Stimulated activated effector memory CD8-positive, alpha-beta T cell treated with anti-CD3 and anti-CD28 coated beads, Interleukin-12 subunit alpha, Interleukin-12 subunit beta, amount 100 ng/mL, for 72 hours (primary cell): ENCODE results near the gene LIN52.

Experiments used
- ATAC-seq: fragments of 150-1000 bp; cut with Tn5 transposase; 2 replicates; pipeline ENCODE4 v1.10.0; 2021
- DNase-seq, 2 donors: peaks; one replicate each; pipeline ENCODE4 v3.0.0; 2021 to 2022; ENCODE audit warnings: low spot score in 2 of 2
- H3K27ac Mint-ChIP-seq: one replicate; pipeline ENCODE4 v1.8.0; 2022; ENCODE audit warnings: mild to moderate bottlenecking, mixed read lengths
- H3K36me3 Mint-ChIP-seq: one replicate; pipeline ENCODE4 v1.8.0; 2022; ENCODE audit warnings: mild to moderate bottlenecking, mixed read lengths
- H3K4me1 Mint-ChIP-seq: one replicate; pipeline ENCODE4 v1.8.0; 2022; ENCODE audit warnings: mixed read lengths
- H3K4me3 Mint-ChIP-seq: one replicate; pipeline ENCODE4 v1.8.0; 2022; ENCODE audit warnings: mild to moderate bottlenecking, mixed read lengths
- H3K9me3 Mint-ChIP-seq: one replicate; pipeline ENCODE4 v1.8.0; 2022; ENCODE audit warnings: mixed read lengths

Gene LIN52

GRCh38 chr14:74198441-74199234 is 113.9 kb downstream of the LIN52 start:
- H3K27ac Mint-ChIP-seq, result no peak overlapping the region
- H3K4me3 Mint-ChIP-seq, result no peak overlapping the region
- no peak for ATAC-seq

DNA sequence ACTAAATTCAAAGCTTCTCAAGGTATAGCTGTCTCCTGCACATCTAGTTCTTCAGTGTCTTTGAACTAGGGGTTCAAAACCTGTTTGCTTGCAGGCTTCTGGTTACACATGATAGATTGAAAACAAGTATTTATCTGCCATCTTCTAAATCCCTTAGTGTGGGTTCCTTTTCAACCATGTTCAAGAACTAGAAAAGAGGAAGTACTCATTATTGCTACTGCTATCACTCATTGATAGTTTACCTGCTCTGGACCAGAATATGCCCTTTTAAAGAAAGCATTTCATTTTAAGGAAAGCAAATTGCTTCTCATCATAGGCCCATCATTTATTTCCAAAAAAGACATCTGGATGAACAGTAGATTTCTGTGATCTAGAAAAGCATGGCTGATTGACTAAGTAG is 117.4 kb downstream of the LIN52 start:
- peaks cover 25% of the 10 kb centered on the region for H3K36me3 Mint-ChIP-seq
- no peak for ATAC-seq
- no peak overlapping the region for H3K27ac Mint-ChIP-seq
- no peak for DNase-seq
- H3K4me1 Mint-ChIP-seq, result no peaks in the 10 kb centered on the region
- no peaks in the 10 kb centered on the region for H3K9me3 Mint-ChIP-seq
- H3K4me3 Mint-ChIP-seq, result no peak overlapping the region

More at GRCh38 chr14:74198441-74199234, 113.9 kb downstream of the LIN52 start:
- H3K9me3 Mint-ChIP-seq, result no peaks in the 10 kb centered on the region
- H3K4me1 Mint-ChIP-seq, result no peaks in the 10 kb centered on the region
- no peak for DNase-seq
- peaks cover 25% of the 10 kb centered on the region for H3K36me3 Mint-ChIP-seq

DNA sequence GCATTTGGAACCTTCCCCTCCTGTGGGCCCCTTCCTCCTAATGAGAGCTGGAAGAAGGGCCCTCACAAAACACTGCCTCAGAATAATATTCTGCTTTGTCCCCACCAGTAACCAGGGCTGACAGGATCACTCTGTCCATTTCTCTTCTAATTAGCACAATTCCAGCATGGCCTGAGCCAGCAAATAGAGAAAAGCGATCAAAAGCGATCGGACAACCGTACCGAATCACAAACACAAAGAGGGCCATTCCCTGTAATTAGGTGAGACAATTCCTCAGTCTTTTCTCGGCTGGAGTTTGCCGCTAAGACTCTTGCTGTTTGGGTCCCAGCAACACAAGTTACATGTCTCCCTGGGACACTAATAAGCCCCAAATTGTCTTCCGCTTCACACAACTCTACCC is 118.9 kb downstream of the LIN52 start:
- Mint-ChIP-seq H3K4me1 (no peaks in the 10 kb centered on the region), H3K9me3 (no peaks in the 10 kb centered on the region), H3K27ac (no peak overlapping the region), H3K4me3 (no peak overlapping the region), H3K36me3 (peaks cover 25% of the 10 kb centered on the region)
- no peak for ATAC-seq
- no peak for DNase-seq

- Mint-ChIP-seq H3K4me3 (no peak overlapping the region), H3K4me1 (no peaks in the 10 kb centered on the region), H3K36me3 (peaks cover 16% of the 10 kb centered on the region), H3K9me3 (no peaks in the 10 kb centered on the region), H3K27ac (no peak overlapping the region)
- ATAC-seq, result no peak
- no peak for DNase-seq
These were observed 119.7 kb downstream of the LIN52 start for GRCh38 chr14:74204491-74204890.

DNA sequence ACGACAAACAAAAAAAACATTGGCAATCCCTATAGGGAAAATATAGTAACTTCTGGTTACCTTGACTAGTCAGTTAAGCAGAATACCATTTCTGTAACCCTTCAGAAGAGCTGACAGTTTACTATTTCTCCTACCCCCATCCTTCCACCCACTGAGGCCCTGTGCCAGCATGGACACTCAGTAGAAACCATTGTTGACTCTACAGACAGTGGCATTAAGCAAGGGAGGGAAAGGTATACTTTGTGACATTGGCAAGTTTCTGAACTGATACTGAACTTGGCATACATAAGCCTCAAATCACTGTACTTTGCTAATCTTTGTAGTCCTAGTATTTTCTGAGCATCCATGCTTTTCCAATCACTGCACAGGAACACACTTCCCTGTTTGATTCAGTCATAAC is 121.1 kb downstream of the LIN52 start:
- H3K36me3 Mint-ChIP-seq, result peaks cover 9% of the 10 kb centered on the region
- H3K4me3 Mint-ChIP-seq, result no peak overlapping the region
- ATAC-seq, result no peak
- H3K27ac Mint-ChIP-seq, result no peak overlapping the region
- DNase-seq, result no peak
- H3K4me1 Mint-ChIP-seq, result no peaks in the 10 kb centered on the region
- no peaks in the 10 kb centered on the region for H3K9me3 Mint-ChIP-seq

DNA sequence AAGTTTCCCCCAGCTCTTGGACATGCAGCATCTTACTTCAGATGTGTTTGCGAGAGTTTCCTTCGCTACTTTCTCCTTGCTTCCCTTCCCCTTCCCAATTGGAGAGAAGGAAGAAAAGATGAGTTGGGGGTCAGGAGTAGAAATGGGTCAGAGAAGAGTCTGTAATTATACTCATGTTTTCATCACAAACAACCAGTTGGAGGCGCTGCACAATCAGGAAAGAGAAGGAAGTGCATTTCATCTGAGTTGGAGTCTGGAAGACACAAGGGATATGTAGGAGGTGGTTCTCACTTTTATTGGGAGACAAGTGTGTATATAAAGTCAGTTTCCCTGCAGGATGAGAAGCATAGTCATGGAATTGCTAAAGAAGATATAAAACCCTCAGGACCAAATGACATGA is 123.2 kb downstream of the LIN52 start:
- no peak for ATAC-seq
- no peaks in the 10 kb centered on the region for H3K4me1 Mint-ChIP-seq
- no peak overlapping the region for H3K27ac Mint-ChIP-seq
- H3K9me3 Mint-ChIP-seq, result no peaks in the 10 kb centered on the region
- peaks cover 3% of the 10 kb centered on the region for H3K36me3 Mint-ChIP-seq
- no peak for DNase-seq
- no peak overlapping the region for H3K4me3 Mint-ChIP-seq

DNA sequence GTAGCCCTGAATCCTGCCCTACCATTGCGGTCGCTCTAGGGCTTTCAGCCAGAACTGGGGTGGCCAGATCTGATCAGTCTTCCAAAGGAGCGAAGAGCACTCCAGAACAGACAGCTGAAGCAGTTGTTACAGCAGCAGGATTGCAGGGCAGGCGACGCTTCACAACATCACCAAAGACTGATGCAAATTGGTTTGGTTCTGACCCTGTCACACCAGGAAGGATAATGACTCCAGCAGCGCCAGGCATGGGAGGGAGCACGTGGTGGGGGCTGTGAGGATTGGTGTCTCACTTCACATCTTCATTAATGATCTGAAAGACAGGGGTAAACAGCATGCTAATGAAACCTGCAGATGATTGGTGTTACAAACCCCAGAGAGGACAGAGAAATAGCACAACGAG is 123.9 kb downstream of the LIN52 start:
- H3K9me3 Mint-ChIP-seq, result no peaks in the 10 kb centered on the region
- H3K36me3 Mint-ChIP-seq, result no peaks in the 10 kb centered on the region
- DNase-seq, result no peak
- no peak overlapping the region for H3K4me3 Mint-ChIP-seq
- H3K27ac Mint-ChIP-seq, result no peak overlapping the region
- ATAC-seq, result no peak
- no peaks in the 10 kb centered on the region for H3K4me1 Mint-ChIP-seq

GRCh38 chr14:74211945-74212580 is 127.3 kb downstream of the LIN52 start:
- Mint-ChIP-seq H3K9me3 (no peaks in the 10 kb centered on the region), H3K4me1 (no peaks in the 10 kb centered on the region), H3K4me3 (no peak overlapping the region), H3K36me3 (no peaks in the 10 kb centered on the region), H3K27ac (no peak overlapping the region)
- ATAC-seq (no peak), DNase-seq (no peak)

- no peak for DNase-seq
- Mint-ChIP-seq H3K4me3 (no peak overlapping the region), H3K4me1 (no peaks in the 10 kb centered on the region), H3K9me3 (no peaks in the 10 kb centered on the region), H3K36me3 (no peaks in the 10 kb centered on the region), H3K27ac (no peak overlapping the region)
- ATAC-seq, result no peak
These were observed 129.4 kb downstream of the LIN52 start for GRCh38 chr14:74213907-74214803.

- ATAC-seq, result no peak
- no peaks in the 10 kb centered on the region for H3K36me3 Mint-ChIP-seq
- no peak overlapping the region for H3K27ac Mint-ChIP-seq
- no peak overlapping the region for H3K4me3 Mint-ChIP-seq
- no peaks in the 10 kb centered on the region for H3K4me1 Mint-ChIP-seq
- no peaks in the 10 kb centered on the region for H3K9me3 Mint-ChIP-seq
- no peak for DNase-seq
These were observed 131.9 kb downstream of the LIN52 start for GRCh38 chr14:74216671-74217070.

GRCh38 chr14:74217672-74218448 is 133.1 kb downstream of the LIN52 start:
- no peaks in the 10 kb centered on the region for H3K4me1 Mint-ChIP-seq
- no peak overlapping the region for H3K4me3 Mint-ChIP-seq
- H3K36me3 Mint-ChIP-seq, result no peaks in the 10 kb centered on the region
- H3K9me3 Mint-ChIP-seq, result no peaks in the 10 kb centered on the region
- DNase-seq, result peak; percentile 84 to 89
- H3K27ac Mint-ChIP-seq, result no peak overlapping the region
- peak; percentile 88 for ATAC-seq

DNA sequence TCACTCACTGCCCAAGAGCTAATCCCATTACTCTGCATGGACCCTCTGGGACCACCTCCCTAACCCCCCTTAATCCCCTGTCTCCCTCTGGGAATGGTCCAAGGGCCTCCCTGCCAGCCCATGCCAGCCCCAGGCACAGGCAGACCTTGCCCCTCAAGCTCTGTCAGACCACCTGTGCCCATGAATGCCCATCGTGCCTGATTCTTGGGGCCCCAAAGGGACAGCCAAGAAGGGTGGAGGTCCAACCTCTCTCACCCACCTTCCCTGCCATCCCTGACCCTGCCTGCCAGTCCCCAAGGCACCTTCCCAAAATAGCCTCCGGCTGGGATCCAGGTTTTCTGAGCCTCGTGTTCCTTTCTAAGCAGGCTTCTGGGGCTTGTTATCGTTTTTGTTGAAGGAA is 133.7 kb downstream of the LIN52 start:
- no peak overlapping the region for H3K27ac Mint-ChIP-seq
- DNase-seq, result no peak
- no peak for ATAC-seq
- no peaks in the 10 kb centered on the region for H3K9me3 Mint-ChIP-seq
- no peaks in the 10 kb centered on the region for H3K36me3 Mint-ChIP-seq
- H3K4me3 Mint-ChIP-seq, result no peak overlapping the region
- H3K4me1 Mint-ChIP-seq, result no peaks in the 10 kb centered on the region

GRCh38 chr14:74219277-74220205 is 134.8 kb downstream of the LIN52 start:
- Mint-ChIP-seq H3K27ac (no peak overlapping the region), H3K36me3 (no peaks in the 10 kb centered on the region), H3K4me3 (no peak overlapping the region), H3K4me1 (no peaks in the 10 kb centered on the region), H3K9me3 (no peaks in the 10 kb centered on the region)
- ATAC-seq, result no peak
- no peak for DNase-seq

DNA sequence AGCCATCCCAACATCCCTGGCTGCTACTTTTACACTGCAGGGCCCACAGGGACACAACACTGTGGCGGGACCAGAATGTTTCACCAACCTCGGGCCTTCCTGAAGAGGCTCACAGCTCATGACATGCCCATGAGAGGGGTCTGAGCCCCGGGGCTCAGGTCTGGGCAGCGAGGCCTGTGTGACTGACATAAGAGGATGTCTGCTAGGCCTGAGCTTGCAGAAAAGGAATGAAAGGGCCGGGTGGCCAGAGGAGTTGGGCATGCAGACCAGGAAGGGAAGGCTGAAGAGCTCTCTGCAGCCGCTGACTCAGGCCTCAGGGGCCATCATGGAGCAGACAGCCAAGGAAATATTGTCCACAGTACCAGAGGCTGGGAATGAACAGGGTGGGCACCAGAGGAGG is 136.2 kb downstream of the LIN52 start:
- no peaks in the 10 kb centered on the region for H3K36me3 Mint-ChIP-seq
- no peaks in the 10 kb centered on the region for H3K4me1 Mint-ChIP-seq
- ATAC-seq (no peak), DNase-seq (no peak)
- H3K27ac Mint-ChIP-seq, result no peak overlapping the region
- no peaks in the 10 kb centered on the region for H3K9me3 Mint-ChIP-seq
- H3K4me3 Mint-ChIP-seq, result no peak overlapping the region
